Keratinocyte (primary cell): ENCODE results near the gene STARD3.

Source experiments
- CTCF ChIP-seq, 3 experiments: IDR thresholded peaks in 1 of 3; conservative IDR thresholded peaks in 1 of 3; optimal IDR thresholded peaks in 1 of 3; 2 replicates in 2 of 3; 3 replicates in 1 of 3; pipeline versions ENCODE3 to v1.5.1; 2011; ENCODE audit warnings: low read length in 3 of 3, mild to moderate bottlenecking in 3 of 3, moderate library complexity in 2 of 3, control low read depth in 1 of 3, inconsistent platforms in 1 of 3; ENCODE audit not compliant: insufficient read depth in 2 of 3; ENCODE audit errors: extremely low read depth in 1 of 3
- EZH2 ChIP-seq: IDR thresholded peaks from one replicate; pipeline ENCODE4 v1.6.1; 2012; ENCODE audit warnings: inconsistent platforms, mild to moderate bottlenecking, low read length, moderate library complexity

GRCh38 chr17:39599004-39599664, 37.8 kb upstream of the STARD3 start:
- no peak for TF ChIP-seq CTCF (optimal IDR thresholded peaks at IDR 0.05 in 1 of 3, IDR thresholded peaks at IDR 0.05 in 1 of 3, conservative IDR thresholded peaks at IDR 0.05 in 1 of 3; ENCODE audit: extremely low read depth in 1 of 3, insufficient read depth in 2 of 3, low read length in 3 of 3)
- peak; percentile 76 for TF ChIP-seq EZH2
